ENCODE measurements around the gene MGAT5. TPM values are rescaled to one million over a fixed set of nuclear protein-coding genes. Genes with fewer than 3 reads are reported as not detected.

Gene MGAT5
- total RNA-seq, 1 experiment from 2014 or later = 22.1 TPM

DNA sequence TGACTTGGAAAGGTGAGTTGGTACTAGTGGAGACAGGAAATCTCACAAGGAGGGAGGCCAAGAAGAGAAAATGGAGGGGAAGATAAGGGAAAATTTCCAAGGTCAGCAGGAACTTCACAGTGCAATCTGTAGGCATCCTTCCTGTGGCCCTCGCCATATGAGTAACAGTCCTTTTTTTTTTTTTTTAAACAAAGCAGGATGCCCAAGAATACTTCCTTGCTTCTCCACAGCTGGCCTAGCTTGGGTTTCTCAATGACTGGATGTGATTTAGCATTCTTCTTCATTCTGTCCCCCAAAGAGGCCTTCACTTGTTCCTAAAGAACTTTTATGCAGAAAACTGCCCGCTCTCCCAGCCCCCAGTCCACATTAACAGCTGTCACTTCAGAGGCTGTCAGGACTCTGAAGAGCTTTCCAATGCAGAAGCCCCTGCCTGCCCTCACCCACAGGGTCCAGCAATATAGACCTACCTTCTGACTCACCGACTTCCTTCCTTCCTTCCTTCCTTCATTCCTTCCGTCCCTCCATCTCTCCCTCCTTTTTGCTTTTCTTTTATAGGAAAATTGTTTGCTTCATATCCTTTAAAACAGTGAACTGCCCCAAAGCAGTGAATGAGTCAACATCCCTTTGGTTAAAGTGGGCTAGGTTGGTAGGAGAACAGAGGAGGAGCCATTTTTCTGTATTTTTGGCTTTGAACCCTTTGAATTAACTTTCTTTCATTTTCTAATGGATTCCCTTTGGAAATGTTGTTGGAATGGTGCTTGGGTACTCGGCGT lies 172.0 kb downstream of the MGAT5 start:
- POLR2A ChIA-PET = no interaction called here
- intact Hi-C loops (cut with micrococcal nuclease; ENCODE audit: unreplicated experiment) = no loop called here
- TF ChIP-seq CTCF (IDR thresholded peaks at IDR 0.05; ENCODE audit: insufficient read depth in 1 of 2, low read depth in 1 of 2, low read length in 1 of 2, severe bottlenecking in 1 of 2, unreplicated experiment in 1 of 2) = no peak
- no peak for DNase-seq
- H3K4me1 ChIP-seq = no peaks in the 10 kb centered on the region
- H3K27me3 Mint-ChIP-seq (ENCODE audit: insufficient read depth, unreplicated experiment) = no peaks in the 10 kb centered on the region
- no peaks in the 10 kb centered on the region for H3K9me3 Mint-ChIP-seq (ENCODE audit: unreplicated experiment)
- peaks cover 6% of the 10 kb centered on the region for H3K36me3 Mint-ChIP-seq (ENCODE audit: insufficient read depth, unreplicated experiment)
- no peak overlapping the region for H3K4me3 ChIP-seq (ENCODE audit: low read depth, low read length)
- BruUV-seq (replicated peaks) = no TSS peak
- CTCF ChIA-PET = interaction anchor here (0.9 kb wide), 1 partner anchor 26 kb away, joined by 3 read pairs; no protein-coding TSS in a partner anchor
- H3K9me3 ChIP-seq = no peaks in the 10 kb centered on the region
- no peaks in the 10 kb centered on the region for H3K27me3 ChIP-seq (replicated peaks; ENCODE audit: control insufficient read depth, insufficient read depth, low read length)
- no peak overlapping the region for H3K4me3 Mint-ChIP-seq (ENCODE audit: unreplicated experiment)
- H3K4me1 Mint-ChIP-seq (ENCODE audit: low read depth, unreplicated experiment) = peaks cover 3% of the 10 kb centered on the region
- no peak overlapping the region for H3K27ac Mint-ChIP-seq (ENCODE audit: unreplicated experiment)
- no peaks in the 10 kb centered on the region for H3K36me3 ChIP-seq (ENCODE audit: control insufficient read depth, insufficient read depth, low read length)

GRCh38 chr2:134426721-134427120 lies 172.8 kb downstream of the MGAT5 start:
- ChIA-PET CTCF (interaction anchor here (0.9 kb wide), 1 partner anchor 25 kb away, joined by 3 read pairs; no protein-coding TSS in a partner anchor), POLR2A (no interaction called here)
- no peaks in the 10 kb centered on the region for H3K36me3 ChIP-seq (ENCODE audit: control insufficient read depth, insufficient read depth, low read length)
- no peaks in the 10 kb centered on the region for H3K9me3 ChIP-seq
- no TSS peak for BruUV-seq (replicated peaks)
- intact Hi-C loops (cut with micrococcal nuclease; ENCODE audit: unreplicated experiment) = no loop called here
- Mint-ChIP-seq H3K36me3 (ENCODE audit: insufficient read depth, unreplicated experiment) (peaks cover 6% of the 10 kb centered on the region), H3K4me1 (ENCODE audit: low read depth, unreplicated experiment) (peaks cover 10% of the 10 kb centered on the region), H3K27me3 (ENCODE audit: insufficient read depth, unreplicated experiment) (no peaks in the 10 kb centered on the region), H3K9me3 (ENCODE audit: unreplicated experiment) (no peaks in the 10 kb centered on the region), H3K27ac (ENCODE audit: unreplicated experiment) (no peak overlapping the region), H3K4me3 (ENCODE audit: unreplicated experiment) (no peak overlapping the region)
- no peak for DNase-seq
- no peak for TF ChIP-seq CTCF (IDR thresholded peaks at IDR 0.05; ENCODE audit: insufficient read depth in 1 of 2, low read depth in 1 of 2, low read length in 1 of 2, severe bottlenecking in 1 of 2, unreplicated experiment in 1 of 2)
- no peaks in the 10 kb centered on the region for H3K27me3 ChIP-seq (replicated peaks; ENCODE audit: control insufficient read depth, insufficient read depth, low read length)
- H3K4me3 ChIP-seq (ENCODE audit: low read depth, low read length) = no peak overlapping the region
- peaks cover 3% of the 10 kb centered on the region for H3K4me1 ChIP-seq

GRCh38 chr2:134429886-134430285 lies 176.0 kb downstream of the MGAT5 start:
- ChIA-PET POLR2A (no interaction called here), CTCF (no interaction called here)
- no TSS peak for BruUV-seq (replicated peaks)
- Histone ChIP-seq H3K4me1 (peaks cover 22% of the 10 kb centered on the region), H3K9me3 (no peaks in the 10 kb centered on the region), H3K4me3 (ENCODE audit: low read depth, low read length) (no peak overlapping the region), H3K36me3 (ENCODE audit: control insufficient read depth, insufficient read depth, low read length) (no peaks in the 10 kb centered on the region), H3K27me3 (replicated peaks; ENCODE audit: control insufficient read depth, insufficient read depth, low read length) (no peaks in the 10 kb centered on the region)
- Mint-ChIP-seq H3K4me1 (ENCODE audit: low read depth, unreplicated experiment) (peaks cover 36% of the 10 kb centered on the region), H3K27me3 (ENCODE audit: insufficient read depth, unreplicated experiment) (no peaks in the 10 kb centered on the region), H3K9me3 (ENCODE audit: unreplicated experiment) (no peaks in the 10 kb centered on the region), H3K27ac (ENCODE audit: unreplicated experiment) (no peak overlapping the region), H3K36me3 (ENCODE audit: insufficient read depth, unreplicated experiment) (no peaks in the 10 kb centered on the region), H3K4me3 (ENCODE audit: unreplicated experiment) (no peak overlapping the region)
- no peak for TF ChIP-seq CTCF (IDR thresholded peaks at IDR 0.05; ENCODE audit: insufficient read depth in 1 of 2, low read depth in 1 of 2, low read length in 1 of 2, severe bottlenecking in 1 of 2, unreplicated experiment in 1 of 2)
- intact Hi-C loops (cut with micrococcal nuclease; ENCODE audit: unreplicated experiment) = no loop called here
- no peak for DNase-seq

Data from Caco-2 (cell line).